GM21526 (cell line): Measurements from ENCODE around the gene CD59.

Experiments used
- ATAC-seq: cut with Tn5 transposase; IDR thresholded peaks from one replicate; pipeline ENCODE4 v1.9.1; 2021; ENCODE audit warnings: moderate library complexity; ENCODE audit not compliant: unreplicated experiment, low FRiP score

The CD59 gene, protein sequence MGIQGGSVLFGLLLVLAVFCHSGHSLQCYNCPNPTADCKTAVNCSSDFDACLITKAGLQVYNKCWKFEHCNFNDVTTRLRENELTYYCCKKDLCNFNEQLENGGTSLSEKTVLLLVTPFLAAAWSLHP

DNA sequence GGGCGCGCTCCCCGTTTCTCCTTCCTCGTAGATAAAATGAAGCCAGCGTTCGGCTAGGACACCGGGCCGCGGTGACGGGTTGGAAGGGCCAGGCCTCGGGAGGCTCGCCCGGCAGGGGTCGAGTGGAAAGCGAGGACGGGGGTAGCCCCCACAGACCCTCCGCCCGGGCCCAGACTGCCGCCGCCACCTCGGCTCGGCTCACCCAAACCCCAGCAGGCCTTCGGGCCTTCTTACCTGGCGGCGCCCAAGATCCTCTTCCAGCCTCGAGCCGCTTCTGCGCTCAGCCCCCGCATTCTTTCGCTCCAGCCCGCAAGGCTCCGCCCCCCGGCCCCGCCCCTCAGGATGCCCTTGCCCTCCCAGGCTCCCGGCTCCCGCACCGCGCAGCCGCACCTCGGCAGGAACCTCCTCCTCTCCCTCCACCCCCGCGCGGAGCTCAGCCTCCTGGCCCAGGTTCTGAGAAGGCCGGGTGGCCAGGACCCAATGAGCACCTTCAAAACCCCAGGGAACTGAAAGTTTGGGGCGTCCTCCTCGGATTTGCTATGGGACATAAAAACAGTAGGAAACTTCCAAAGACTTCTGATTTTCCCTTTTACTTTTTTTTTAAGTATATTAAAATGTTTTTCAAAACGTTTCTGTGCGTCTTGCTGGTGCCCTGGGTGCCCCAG lies at the start of gene CD59:
Gene CD59, minus strand, starts transcription at position 276 of the 665 bp plus-strand sequence. CDS start 13,978 bp downstream, outside the sequence.
- ATAC-seq = peak; percentile 61

- ATAC-seq = no peak
Measured at GRCh38 chr11:33785609-33786008, 49.4 kb upstream of the CD59 start.

DNA sequence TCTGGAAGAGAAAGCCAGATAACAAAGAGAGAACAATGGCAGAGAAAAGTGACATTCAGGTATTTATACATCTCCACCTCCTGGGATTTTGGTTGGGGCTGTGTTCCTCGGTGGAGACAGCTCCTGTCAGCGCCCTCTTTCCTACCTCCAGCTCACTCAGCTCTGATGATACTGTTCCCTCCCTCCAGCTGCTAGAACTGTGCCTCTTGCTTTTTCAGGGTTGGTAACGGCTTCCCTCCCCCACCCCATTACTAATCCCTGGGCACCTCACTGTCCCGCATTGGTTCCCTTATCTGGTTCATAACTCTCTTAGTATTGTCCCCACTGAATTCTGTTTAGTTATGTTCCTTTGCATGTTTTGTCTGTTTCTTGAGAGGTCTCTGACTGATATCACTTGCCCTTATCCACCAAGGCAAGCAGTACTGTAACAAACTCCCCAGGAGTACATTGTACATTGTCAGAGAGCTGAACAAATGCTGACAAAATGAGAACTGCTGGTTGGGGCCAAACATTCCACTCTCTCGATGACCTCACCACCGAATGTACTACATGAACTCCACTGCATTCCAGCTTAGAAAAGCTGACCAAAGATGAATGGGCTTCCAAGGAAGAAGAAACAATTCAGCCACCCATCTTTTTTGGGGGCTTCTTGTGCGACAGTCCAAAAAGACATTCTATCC lies 43.8 kb upstream of the CD59 start:
- ATAC-seq = no peak

GRCh38 chr11:33778675-33779074 lies 42.5 kb upstream of the CD59 start:
- no peak for ATAC-seq

DNA sequence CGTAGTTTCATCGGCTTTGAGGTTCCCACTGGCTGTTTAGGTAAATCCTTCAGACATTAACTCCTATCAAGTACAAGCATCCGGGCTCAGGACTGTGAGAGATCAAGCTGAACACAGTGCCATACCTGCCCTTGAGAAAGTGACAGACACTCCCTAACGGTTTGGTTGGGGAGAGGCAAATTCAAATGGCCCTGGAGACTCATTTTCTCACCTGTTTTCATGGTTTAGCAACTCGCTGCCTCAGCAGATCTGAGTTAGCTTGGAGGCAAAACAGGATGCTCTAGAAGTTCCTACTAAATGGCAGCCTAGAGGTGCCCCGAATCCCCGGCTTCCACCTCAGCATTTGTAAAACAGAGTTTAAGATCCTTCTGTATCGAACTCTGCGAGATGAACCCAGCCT lies 41.7 kb upstream of the CD59 start:
- ATAC-seq = no peak

- no peak for ATAC-seq
Measured at GRCh38 chr11:33775832-33776470, 39.7 kb upstream of the CD59 start.

DNA sequence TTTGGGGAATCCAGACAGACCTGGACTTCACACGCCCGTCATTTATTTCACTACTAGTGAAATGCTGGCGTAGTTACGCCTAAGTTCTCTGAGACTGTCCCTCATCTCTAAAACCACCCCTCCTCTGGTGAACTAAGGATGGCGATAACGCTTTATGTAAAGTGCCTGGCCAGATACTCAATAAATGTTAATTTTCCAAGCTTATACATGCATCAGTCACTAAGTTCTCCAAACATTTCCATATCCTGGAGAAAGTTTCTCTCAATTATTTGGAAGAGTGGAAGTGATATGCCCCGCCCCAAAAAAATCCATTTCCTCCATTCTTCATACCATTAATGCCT lies 39.2 kb upstream of the CD59 start:
- ATAC-seq = no peak

DNA sequence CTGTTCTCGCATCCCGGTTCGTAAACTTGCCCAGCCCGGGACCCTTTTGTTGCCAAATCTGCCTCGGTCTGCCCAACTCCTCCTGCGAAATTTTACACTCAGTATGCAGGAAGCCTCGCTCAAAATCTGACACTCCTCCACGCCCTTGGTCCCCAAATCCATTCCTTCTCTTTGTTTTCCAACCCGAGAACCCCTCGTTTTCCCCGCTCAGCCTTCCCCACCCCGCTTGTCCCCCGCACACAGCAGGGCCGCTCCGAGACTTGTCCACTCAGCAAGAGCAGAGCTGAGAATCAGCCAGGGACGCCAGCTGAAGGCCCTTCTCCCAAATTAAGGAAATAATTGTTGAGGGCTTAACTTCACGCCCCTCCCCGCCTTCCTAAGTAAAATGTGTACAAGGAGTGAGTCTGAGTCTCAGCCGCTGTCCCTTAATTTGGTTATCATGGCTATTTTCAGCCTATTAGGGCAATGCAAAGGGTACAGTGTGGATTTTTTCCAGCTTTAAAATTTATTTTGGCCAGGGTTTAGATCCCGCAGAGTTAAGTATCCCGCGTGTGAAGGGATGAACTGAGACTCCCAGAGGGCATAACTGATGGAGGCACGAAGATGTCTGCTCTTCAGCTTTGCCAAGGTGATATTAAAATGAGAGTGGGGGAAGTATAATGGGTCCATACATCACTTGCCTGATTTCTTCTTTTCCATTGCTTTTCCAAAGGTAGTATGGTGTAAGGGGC lies 38.7 kb upstream of the CD59 start:
- peak; percentile 2 for ATAC-seq

GRCh38 chr11:33773987-33774735 lies 37.9 kb upstream of the CD59 start, which contains the start of gene FBXO3:
Gene FBXO3 (minus strand): TSS chr11:33774520. CDS start chr11:33774497, 23 bp downstream.
- ATAC-seq = peak; percentile 74

- peak; percentile 10 for ATAC-seq
Measured at GRCh38 chr11:33773404-33773986, 37.3 kb upstream of the CD59 start.

DNA sequence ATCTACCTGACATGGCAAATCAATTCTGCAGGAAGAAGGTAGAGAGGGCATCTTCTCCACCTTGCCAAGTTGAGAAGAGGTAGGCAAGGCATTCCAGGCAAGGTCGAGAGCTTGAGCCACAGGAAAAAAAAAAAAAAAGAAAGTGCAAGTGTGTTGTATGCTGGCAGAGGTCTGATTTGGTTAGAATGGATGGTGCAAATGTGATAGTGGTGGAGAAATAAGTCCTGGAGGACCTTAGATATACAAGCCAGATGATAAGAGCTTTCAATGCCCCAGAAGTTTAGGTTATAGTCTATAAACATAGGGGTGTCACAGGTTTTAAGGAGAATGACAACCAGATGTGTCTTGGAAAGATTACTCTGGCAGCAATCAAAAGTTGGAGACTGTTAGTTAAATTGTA lies 36.6 kb upstream of the CD59 start:
- ATAC-seq = no peak

DNA sequence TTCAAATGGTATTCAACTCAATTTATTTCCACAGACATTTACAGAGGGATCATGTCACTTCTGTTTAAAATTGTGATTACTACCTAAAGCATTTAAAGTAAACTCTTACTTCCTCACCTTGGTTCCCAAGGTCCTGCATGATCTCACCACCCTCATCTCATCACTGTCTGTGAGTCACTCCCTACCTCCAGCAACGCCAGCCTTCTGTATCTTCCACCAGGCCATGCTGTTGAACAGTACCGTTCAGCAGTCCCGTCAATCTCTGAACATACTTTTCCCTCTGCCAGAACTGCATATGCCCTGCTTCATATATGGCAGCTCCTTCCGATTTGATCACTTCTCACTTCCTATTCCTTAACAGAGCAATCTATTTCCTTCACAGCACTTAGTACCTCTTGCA lies 36.1 kb upstream of the CD59 start:
- no peak for ATAC-seq

DNA sequence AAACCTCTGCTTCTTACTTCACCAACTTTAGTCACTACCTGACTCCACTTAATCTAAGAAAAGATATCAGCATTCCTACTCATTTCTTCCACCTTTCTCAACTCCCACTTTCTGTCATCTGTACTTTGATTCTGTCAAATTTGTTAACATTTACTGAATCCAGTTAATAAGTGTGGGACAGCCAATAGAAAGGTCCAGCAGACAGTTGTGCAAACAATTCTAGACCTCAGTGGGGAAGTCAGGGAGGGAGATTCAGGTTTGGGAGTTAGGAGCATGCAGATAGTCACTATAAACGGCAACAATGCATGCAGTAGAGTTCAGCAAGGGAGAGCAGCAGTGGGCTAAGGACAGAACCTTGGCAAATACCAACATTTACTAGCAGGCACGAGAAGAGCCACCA lies 34.0 kb upstream of the CD59 start:
- ATAC-seq = no peak

GRCh38 chr11:33769542-33769941 lies 33.3 kb upstream of the CD59 start:
- no peak for ATAC-seq

- ATAC-seq = no peak
Measured at GRCh38 chr11:33767624-33768023, 31.4 kb upstream of the CD59 start.

GRCh38 chr11:33766085-33766484 lies 29.9 kb upstream of the CD59 start:
- ATAC-seq = no peak

- ATAC-seq = no peak
Measured at GRCh38 chr11:33761471-33761870, 25.2 kb upstream of the CD59 start.

GRCh38 chr11:33753304-33753967 lies 17.2 kb upstream of the CD59 start:
- ATAC-seq = peak; percentile 96

GRCh38 chr11:33751878-33752277 lies 15.7 kb upstream of the CD59 start:
- no peak for ATAC-seq
